NCI-H146 treated with DMSO at 0.1 percent for 48 hours (cell line): Measurements from ENCODE around the gene ASB3.
"Not testable (repeated sequence)": the region's sequence is repeated elsewhere in the genome, so short reads cannot be mapped to it uniquely, and the experiment has no call there.

Experiments used
- DNase-seq: peaks from one replicate; lab custom pipeline; 2025; ENCODE audit not compliant: unreplicated experiment; lab: John Stamatoyannopoulos, UW

Gene ASB3

DNA sequence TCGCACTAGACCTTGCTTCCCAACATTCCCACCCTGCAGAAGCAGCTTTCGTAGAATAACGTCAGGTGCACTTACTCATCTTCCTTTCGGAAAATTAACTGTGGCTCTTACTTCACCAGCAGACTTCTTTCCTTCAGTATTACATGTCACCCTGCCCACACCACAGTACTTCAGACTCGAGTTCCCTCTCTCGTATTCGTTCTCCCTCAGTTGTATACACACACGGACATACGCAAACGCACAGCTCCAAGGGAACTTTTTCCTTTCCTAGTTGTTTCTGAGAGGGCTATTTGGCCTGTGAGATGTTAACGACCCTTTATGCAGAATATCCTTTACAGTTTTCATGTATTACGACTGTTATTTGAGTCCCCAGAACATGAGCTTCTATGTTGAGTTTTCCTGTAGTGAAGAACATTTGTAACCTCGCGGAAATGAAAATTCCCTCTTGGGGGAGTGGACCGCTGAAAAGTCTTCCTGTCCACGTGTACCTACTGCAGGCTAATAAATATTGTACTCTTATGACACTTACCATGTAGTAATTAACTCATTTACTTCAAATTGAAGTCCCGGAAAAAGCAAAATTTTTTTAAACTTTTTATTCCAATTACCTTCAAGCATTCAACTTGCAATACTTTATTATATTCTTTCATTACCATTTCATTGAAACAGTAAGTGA is 999 bp upstream of the ASB3 start:
- no peak for DNase-seq

DNA sequence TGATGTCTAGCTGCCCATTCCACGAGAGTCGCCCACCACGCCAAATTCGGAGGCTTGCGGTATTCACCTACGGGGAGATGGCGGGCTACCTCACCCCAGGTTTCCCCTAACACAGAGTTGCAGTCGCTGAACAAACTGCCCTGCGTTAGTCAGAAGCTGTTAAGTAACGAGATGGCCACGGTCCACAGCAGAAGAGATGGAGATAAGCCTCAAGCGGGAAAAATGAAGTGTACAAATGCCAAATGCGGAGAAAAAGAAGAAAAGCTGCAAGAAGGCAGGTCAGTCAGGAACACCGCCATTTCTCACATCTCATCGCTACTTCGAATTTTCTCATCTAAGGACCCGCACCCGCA is 425 bp downstream of the ASB3 start:
- DNase-seq: no peak

DNA sequence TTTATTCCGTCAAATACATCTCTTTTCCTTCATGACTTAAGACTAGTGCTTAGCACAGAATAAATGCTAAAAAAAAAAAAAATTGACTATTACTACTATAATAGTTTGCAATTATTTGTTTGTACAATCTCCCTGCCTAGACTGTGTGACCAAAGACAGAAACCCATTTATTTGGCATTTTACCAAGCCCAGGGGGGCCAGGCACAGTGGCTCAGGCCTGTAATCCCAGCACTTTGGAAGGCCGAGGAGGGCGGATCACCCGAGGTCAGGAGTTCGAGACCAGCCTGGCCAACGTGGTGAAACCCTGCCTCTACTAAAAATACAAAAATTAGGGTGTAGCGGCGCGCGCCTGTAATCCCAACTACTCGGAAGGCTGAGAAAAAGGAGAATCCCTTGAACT is 1.4 kb downstream of the ASB3 start:
- DNase-seq: no peak

DNA sequence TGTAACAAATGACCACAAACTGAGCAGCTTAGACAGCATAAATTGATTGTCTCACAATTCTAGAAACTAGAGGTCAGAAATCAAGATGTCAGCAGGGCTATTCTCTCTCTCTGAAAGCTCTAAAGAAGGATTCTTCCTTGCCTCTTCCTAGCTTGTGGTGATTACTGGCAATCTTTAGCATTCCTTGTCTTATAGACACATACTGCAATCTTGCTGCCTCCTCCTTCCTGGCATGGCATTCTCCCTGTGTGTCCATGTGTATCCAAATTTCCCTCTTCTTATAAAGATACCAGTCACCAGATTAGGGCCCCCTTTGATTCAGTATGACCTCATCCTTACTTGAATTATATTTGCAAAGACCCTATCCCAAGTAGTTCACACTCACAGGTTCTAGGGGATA is 2.3 kb downstream of the ASB3 start:
- DNase-seq: no peak

DNA sequence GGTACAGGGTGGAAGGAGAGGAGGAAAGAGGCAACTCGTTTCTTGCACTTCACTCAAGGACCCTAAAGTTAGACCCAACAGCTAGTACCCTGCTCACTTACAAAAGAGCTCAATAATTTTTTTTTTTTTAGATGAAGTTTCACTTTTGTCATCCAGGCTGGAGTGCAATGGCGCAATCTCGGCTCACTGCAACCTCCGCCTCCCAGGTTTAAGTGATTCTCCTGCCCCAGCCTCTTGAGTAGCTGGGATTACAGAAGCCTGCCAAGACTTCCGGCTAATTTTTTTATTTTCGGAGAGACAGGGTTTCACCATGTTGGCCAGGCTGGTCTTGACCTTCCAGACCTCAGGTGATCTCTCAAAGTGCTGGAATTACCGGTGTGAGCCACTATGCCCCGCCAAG is 4.1 kb downstream of the ASB3 start:
- no peak for DNase-seq

DNA sequence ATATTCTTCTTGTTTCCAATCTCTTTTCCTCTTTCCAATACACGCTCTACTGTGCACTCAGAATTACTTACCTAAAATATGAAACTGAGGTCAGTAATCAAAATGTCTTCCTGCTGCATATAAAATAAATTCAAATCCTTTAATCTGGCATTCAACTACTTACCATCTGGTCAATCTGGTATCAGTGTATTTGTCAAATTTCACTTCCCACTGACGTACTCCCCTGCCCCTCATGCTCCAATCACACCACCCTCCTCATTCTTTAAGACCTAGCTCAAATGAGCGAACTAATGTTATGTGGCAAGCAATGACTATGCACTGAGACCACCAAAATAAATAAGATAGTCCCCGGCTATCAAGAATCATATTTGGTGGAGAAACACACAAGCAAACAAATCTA is 6.7 kb downstream of the ASB3 start:
- DNase-seq: no peak

DNA sequence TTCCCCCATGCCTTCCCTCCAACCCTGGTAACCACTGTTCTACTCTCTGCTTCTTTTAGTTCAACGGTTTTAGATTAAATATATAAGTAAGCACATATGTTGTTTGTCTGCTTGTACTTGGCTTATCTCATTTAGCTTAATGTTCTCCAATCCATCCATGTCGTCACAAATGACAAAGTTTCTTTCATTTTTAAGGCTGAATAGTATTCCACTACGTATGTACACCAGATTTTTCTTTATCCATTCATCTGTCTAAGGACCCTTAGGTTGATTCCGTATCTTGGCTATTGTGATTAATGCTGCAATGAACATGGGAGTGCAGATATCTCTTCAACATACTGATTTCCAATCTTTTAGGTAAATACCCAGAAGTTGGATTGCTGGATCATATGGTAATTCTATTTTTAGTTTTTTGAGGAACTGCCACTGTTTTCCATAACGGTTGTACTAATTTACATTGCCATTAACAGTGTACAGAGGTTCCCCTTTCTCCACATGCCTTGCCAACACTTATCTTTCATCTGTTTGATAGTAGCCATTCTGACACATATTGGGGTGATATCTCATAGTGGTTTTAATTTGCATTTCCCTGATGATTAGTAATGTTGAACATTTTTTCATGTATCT is 8.1 kb downstream of the ASB3 start:
- DNase-seq: no peak

DNA sequence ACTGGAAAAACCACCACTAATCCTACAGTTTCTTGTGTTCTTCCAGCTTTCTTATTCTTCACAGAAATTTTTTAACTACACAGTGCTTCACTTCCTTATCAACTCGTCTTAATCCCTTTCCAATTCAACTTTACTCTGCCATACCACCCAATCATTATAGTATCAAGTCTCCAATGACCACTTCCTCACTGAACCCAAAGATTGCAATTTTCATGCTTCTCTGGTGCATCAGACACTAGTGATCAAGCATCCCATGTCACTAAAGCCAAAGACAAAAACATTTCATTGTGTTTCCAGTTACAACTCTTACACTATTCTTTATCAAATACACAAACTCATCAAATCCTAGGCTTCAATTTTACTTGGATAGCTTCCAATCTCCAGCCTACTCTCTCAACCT is 9.6 kb downstream of the ASB3 start:
- DNase-seq: no peak

DNA sequence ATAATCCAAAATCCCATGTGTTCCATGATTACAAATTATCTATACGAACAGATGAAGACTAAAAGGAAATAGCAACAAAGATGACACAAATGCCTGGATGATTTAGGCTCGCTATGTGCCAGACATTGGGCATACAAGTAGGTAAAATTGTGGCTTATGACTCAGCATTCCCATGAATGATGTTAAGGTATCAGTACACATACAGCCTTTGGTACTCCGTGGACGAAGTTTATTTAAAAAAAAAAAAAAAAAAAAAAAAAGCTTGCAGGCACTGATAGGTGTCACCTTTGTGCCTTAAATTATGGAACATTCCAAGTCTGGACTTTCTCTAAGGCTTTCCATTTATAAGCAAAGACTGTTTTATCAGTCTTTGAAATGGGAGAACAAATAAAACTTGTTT is 16.5 kb downstream of the ASB3 start:
- no peak for DNase-seq

DNA sequence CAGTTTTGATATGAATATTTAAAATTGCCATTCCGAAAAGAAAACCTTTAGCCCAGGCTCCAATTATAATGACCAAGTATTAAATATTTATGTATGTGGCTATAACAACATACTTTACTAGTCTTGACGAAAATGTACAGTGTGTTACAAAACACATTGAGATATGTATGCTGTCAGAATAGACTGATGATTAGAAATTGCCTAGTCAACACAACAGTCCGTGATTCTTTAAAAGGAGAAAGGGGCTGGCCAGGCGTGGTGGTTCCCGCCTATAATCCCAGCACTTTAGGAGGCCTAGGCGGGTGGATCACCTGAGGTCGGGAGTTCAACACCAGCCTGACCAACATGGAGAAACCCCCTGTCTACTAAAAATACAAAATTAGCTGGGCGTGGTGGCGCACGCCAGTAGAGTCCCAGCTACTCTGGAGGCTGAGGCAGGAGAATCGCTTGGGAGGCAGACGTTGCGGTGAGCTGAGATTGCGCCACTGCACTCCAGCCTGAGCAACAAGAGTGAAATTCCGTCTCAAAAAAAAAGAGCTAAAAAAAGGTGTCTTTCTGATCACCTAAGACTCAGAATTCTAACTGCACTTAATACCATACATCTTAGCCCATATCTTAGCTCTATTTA is 17.3 kb downstream of the ASB3 start:
- DNase-seq: no peak

DNA sequence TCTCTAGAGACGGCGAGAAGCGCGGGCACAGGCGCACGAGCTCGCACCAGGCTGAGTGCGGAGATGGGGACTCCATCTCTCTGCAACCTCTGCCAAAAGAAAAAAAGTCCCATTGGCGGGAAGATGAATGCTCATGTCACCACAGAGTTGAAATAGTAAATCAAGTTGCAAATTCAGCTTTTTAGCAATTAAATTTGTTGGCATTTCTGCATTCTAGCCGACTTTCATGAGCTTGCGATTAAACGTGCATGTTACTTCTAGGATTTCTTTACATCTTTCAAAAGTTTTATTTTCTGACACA is 18.6 kb downstream of the ASB3 start:
- no peak for DNase-seq

DNA sequence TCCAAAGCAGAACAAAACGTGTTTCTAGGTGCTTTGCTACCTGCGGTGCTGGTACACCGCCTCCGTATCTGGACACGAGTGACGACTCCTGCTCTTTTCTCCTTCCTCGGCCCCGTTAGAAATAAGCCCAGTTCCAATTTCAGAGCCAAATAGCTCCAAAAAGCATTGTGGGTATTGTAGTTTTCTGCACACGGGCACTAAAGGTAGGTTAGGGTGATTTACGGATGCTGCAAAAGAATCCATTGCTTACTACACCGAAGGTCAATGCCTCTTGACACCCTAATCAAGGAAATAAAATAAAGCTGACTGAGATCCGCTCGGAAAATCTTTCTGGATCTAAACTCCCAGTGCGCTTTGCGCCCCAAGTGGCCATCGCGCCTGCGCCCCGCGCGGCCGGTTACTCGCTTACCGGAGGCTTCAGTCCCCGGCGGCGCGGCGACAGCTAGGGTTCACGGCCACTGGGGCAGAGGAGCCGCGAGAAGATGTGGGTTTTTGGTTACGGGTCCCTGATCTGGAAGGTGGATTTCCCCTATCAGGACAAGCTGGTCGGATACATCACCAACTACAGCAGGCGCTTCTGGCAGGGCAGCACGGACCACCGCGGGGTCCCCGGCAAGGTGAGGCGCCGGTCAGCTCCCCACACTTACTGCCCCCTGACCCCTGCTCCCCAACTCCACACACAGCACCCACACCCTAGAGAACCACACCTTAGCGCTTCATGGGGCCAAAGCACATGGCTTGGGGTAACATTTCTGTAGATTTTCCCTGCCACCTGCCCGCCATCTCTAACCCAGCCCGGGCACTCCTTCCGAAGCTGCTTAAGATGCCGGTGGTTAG is 19.1 kb downstream of the ASB3 start, which contains the start of gene CHAC2:
CHAC2 (plus strand) TSS at position 400 of the 837 bp plus-strand sequence; CDS start at position 483, 83 bp downstream.
- peak; percentile 80 for DNase-seq

DNA sequence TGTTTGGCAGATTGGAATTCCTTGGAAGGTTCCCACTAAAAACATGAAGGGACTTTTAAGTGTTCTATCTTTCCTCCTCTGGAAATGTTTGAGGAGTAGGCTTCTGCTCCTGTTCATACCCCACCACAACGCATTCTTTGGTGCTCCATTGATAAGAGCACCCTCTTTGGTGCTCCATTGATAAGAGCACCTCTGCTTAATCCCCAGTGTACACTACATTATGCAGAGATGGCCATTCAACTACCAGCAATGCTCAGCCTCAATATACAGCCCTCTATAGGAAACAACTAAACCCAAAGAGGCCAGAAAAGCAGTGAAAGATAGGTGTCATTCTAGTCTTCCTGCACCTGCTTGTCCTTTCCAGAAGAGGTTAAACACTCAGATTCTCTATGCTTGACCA is 21.0 kb downstream of the ASB3 start:
- DNase-seq: no peak

DNA sequence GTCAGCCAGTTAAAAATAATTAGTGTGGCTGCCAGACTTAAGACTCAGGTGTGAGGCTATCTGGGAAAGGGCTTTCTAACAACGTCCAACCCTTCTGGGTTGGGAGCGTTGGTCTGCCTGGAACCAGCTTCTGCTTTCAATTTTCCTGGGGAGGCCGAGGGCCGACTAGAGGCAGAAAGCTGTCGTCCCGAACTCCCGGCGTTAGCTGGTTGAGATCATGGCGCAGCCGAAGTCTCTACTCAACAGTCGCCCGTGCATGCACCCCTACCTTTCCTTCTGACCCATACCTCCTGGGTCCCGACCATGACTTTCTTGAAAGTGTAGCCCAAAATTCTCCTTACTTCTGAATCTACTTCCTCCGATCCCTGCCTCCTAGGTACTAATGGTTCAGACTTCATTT is 29.5 kb downstream of the ASB3 start:
- DNase-seq: not testable (repeated sequence)

DNA sequence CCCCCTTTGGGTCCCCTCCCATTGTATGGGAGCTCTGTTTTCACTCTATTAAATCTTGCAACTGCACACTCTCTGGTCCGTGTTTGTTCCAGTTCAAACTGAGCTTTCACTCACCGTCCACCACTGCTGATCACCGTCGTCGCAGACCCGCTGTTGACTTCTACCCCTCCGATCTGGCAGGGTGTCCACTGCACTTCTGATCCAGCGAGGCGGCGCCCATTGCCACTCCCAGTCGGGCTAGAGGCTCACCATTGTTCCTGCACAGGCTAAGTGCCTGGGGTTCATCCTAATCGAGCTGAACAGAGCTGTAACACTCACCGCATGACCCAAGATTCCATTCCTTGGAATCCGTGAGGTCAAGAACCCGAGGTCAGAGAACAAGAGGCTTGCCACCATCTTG is 30.1 kb downstream of the ASB3 start:
- DNase-seq: no peak

DNA sequence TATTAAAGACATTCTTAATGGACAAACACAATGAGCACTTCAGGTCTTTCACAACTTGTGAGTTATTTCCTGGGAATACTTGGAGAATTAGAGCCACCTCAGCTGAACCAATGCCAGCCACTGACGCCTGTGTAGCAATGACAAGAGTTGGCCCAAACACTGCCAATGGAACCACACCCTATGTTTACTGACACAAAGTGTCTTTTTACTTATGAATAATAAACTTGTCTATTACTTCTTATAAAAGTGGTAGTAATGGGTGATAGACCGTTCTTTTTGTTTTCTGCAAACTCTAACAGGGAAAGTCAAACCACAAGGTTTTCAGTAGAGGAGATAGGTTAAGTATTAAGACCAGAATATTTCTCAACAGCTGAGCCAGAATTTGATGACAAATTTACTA is 31.6 kb downstream of the ASB3 start:
- DNase-seq: no peak

DNA sequence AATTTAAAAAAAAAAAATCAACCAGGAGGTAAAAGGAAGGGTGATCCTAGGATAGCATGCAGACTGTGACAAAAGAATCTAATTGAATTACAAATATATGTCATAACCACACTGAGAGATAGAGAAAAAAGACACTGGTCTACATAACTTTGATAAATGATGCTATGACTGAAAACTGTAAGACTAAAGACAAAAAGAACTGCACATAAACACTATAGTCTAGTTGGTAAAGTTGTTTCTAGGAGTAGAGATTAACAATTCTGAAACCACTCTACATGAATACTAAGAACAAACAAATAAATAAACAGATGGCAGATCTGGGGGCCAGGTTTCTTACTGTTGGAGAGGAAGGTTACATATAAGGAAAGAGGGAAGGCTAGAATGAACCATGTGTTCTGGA is 33.7 kb downstream of the ASB3 start:
- no peak for DNase-seq

DNA sequence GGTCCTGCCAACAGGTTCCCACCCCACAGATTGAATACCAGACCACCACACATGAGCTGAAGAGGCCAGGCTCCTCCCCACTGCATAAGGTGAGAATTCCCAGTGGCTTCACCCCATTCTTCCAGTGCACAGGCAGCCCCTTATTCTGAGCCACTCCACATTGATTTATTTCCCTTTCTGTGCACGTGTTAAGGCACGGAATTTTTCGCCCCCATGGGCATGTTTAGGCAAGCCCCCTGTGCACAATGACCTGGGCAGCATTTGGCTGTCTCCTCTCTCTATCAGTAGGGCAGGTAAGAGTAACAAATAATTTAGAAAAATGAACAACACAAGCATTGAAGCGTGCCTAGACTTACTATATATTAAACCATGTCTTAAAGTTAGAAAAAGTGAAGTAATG is 34.4 kb downstream of the ASB3 start:
- DNase-seq: no peak

DNA sequence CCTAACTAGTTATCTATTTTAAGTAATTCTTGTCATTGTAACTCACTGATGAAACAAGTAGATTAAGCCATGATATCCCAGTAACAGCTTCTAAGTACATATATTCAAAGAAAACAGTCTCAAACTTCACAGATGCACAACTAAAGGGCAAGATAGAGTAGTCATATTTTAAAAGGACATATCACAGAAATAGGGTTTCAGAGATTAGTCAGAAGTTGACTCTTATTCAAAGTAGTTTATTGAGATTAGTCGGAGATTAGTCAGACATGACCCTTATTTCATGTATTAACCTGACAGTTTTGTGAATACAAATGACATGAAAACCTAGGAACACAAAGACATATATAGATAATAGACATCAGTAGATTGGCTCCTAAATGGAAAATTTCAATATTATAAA is 35.0 kb downstream of the ASB3 start:
- no peak for DNase-seq

DNA sequence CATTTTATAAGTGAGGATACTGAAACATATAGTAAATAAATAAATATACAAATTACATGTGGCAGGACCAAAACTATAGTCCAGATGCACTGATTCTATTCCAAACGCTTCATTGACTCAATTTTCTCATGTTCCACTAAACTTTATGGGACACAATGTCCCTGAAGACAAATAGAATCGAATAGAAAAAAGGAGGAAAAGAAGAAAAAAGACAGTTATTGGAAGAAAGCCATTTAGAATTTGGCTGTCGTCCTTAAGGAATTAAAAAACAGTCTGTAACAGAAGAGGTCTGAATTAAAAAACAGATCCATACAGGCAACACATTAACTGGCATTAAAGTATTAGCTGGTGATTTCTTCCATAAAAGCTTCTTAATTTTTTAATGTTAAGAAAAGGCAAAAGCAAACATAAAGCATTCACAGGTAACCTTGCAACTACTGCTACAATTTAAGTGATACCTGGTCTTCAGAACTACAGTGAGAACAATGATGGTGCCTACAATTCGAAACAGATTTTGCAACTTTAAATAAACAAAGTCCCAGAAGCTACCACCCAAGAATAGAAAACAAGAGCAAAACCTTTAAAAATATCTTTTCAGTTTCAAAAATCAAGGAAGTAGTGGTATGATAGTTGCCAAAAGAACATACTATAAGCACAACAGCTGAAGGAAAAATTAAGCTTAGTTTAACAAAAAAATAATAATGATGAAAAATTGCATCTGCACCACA is 36.5 kb downstream of the ASB3 start:
- no peak for DNase-seq

DNA sequence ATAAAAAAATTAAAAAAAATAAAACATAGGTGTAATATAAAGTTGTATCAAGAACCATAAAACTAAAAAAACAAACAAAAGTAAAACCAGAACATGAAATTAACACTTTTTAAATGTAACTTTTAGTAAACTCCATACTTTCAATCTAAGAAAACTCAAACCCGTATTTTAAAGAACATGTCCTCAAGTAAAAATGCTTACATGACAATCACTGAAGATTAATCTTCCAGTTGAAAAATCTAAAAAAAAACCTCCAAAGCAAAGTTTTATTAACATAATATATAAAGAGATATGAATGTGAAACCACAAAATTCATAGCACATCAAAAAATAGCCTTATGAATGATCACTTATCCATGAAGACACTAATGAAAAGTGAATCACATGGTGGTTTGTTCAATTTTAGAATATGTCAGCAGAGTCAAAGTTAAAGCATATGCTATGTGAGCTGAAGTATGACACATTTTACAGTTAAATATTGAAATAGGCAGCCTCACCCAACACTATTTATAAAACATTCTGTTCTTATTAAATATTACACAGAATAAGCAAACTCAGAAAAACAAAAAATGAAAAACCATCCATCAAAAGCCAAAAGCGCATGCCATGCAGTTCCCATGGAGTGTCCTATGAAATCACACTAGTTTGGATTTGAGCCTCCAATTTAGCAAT is 42.2 kb downstream of the ASB3 start:
- DNase-seq: no peak
